GM18502 (cell line): ENCODE data around the gene MMADHC.
A peak's percentile ranks its signal among the peaks of the same experiment; 100 is the strongest.
"Not testable (repeated sequence)": the region's sequence is repeated elsewhere in the genome, so short reads cannot be mapped to it uniquely, and the experiment has no call there.

Source experiments
- ATAC-seq: cut with Tn5 transposase; IDR thresholded peaks from one replicate; pipeline ENCODE4 v1.9.1; 2021; ENCODE audit warnings: mild to moderate bottlenecking; ENCODE audit not compliant: unreplicated experiment, poor library complexity

The MMADHC gene

GRCh38 chr2:149595056-149595963, 7.7 kb upstream of the MMADHC start:
- ATAC-seq: no peak

DNA sequence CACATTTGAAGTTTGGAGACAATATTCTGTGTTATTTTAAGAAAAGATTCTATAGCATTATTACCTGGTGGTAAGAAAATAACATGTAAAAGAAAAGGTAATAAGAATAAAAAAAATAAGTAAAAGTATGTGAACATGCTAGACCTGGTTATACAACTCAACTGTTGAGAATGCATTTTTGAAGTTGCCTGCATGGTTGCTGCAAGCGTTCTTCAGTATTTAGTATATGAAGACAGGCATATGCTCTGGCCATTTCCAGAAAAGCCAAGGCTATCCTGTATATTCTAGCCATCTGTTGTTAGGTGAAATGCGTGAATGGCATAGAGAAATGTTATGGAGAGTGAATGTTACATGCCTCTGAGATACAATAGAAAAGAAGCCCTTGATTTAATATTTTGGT, 6.8 kb upstream of the MMADHC start:
- ATAC-seq: no peak

GRCh38 chr2:149587950-149588487, 444 bp upstream of the MMADHC start:
- ATAC-seq: peak; percentile 32

GRCh38 chr2:149586898-149587219, 716 bp downstream of the MMADHC start:
- no peak for ATAC-seq

DNA sequence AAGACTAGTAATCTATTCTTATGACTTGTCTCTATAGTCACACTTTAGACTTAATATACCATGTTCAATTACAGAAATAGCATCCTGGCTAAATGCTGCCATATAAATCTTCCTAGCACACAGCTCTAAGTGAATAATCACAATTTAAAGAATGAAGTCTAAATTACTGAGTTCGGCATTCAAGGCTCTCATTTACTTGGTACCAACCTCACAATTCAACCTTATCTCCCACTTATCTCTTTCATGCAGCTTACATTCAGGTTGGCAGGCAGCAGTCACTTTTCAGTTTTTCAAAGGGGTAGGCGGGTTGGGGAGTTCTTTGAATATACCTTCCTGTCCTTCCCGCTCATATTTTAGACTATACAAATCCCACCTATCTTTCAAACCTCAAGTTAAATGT, 1.5 kb downstream of the MMADHC start:
- no peak for ATAC-seq

GRCh38 chr2:149585166-149585885, 2.2 kb downstream of the MMADHC start:
- ATAC-seq: no peak

GRCh38 chr2:149579972-149580882, 7.3 kb downstream of the MMADHC start:
- no peak for ATAC-seq

- no peak for ATAC-seq
These were observed 10.3 kb downstream of the MMADHC start for GRCh38 chr2:149577269-149577668.

- ATAC-seq: no peak
These were observed 11.8 kb downstream of the MMADHC start for GRCh38 chr2:149575752-149576151.

DNA sequence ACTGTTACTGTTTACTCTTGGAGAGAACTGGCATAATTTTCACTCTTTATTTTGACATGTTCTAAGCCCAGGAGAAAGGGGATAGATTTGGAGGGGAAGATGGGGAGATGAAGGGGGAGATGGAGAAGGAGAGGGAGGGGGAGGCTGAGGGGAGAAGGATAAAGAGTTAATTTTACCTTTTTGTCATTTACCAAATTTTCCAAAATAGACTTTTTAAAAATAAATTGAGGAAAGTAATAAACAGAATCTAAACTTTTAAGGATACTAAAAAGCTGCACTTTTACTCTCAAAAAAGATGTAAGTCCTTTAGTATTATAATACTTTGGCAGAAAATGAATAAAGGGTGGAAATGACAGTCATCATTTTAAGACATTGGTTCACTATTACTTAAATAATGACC, 12.3 kb downstream of the MMADHC start:
- no peak for ATAC-seq

DNA sequence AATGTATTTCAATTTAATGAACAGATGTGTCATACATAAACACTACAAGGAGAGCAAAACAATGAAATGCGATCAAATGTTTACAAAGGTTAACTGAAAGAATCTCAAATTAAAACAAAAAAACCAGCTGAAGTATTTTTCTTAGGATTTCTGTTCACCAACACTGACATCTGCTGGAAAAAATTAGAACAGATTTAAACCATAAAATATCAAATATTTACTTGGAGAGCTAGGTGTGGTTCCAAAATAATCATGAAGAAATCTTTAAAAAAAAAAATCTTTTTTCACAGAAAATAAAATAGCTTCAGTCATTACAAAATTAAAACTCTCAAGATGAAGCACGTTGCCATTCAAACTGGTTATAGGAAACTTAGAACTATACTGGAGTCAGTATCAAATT, 13.8 kb downstream of the MMADHC start:
- no peak for ATAC-seq

DNA sequence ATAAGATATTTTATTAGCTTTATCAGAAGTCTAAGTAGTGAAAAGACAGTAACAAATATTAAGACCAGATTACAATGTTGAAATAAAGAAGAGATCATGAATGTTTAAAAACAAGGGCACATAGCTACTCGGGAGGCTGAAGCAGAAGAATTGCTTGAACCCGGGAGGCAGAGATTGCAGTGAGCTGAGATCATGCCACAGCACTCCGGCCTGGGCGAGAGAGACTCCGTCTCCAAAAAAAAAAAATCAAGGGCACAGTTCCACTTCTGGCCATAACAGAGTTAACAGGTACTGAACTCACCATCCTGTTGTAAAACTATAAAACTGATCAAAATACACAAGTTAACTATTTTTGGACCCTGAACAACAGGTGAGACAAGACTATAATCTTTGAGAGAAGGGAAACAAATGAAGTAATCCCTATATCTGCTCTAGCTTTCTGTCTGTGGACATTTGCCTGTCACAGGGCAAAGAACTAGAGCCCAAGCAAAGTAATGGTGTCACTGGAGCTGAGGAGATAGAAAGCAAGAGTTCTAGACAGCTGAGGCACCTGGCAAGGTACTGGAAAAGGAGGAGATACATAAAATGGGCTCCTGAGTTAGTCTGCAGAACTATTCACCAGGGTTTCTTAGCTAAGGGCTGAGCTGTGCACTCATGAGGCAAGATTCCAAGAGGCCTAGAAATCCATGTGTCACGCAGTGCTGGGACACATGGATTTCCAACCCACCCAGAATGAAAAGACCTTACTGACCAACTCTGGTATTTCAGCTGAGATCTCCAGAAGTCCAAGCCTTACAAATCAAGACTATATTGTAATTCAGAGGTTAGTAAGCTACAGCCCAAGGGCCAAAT, 15.2 kb downstream of the MMADHC start:
- ATAC-seq: no peak

DNA sequence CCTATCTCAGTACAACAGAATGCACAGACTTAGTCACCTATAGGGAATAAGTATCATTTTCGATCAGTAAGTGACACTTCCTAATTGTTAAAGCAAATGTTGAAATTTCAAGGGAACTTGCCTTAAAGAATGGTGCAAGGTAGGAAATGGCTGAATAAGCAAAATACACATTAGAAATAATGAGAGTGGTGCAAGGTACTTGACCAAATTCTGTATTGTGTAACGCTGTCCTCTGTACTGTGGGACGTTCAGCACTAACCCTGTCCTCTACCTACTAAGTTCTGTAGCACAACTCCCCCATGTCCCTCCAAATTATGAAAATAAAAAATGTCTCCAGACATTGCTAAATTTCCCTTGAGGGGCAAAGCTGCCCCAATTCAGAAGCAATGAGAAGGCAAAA, 19.4 kb downstream of the MMADHC start:
- ATAC-seq: no peak

DNA sequence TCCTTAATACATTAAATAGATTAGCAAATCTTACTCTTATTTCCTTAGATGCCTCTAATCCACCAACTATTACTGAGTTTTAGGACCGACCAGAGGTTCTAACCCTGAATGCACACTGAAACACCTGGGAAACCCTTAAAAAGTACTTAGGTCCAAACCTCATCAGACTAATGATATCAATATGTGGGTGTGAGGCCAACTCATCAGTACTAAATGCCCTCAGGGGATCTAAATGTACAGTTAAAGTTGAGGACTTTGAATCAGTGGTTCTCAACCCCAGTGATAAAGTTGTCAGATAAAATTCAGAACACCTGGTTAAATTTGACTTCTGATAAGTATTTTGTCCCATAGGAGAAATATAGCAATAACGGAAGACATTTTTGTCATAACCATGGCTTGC, 20.9 kb downstream of the MMADHC start:
- no peak for ATAC-seq

- not testable (repeated sequence) for ATAC-seq
These were observed 21.9 kb downstream of the MMADHC start for GRCh38 chr2:149565625-149566024.

DNA sequence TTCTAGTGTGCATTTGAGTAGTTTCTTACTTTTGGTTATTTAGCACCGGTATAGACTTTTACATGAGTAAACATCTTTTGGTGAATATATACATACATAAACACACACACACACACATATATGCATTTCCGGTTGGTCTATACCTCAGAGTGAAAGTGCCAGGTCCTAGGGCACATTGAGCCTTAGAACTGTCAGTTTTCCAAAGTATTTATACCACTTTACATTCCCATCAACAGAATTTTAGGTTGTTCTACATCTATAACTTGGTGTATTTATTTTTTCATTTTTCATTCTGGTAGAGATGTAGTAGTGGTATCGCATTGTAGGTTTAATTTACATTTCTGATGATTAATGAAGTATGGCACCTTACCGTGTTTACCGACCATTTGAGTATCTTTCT, 22.6 kb downstream of the MMADHC start:
- ATAC-seq: no peak

DNA sequence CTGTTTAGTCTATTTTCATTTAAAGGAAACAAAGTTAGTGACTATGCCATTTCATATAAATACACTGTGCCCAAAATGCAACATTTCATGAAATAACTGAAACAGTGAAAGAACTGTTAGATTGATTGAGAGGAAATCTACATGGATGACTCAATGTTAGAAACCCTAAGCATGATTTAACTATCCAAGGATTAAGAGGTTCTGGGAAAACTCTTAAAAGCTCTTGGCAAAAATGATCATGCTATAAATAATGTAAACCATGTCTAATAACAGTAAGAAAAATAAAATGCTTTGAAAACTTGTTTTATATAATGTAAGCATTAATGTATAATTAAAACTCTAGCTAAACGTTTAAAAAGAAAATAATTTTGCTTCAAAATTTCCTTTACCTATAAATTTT, 23.5 kb downstream of the MMADHC start:
- ATAC-seq: no peak

DNA sequence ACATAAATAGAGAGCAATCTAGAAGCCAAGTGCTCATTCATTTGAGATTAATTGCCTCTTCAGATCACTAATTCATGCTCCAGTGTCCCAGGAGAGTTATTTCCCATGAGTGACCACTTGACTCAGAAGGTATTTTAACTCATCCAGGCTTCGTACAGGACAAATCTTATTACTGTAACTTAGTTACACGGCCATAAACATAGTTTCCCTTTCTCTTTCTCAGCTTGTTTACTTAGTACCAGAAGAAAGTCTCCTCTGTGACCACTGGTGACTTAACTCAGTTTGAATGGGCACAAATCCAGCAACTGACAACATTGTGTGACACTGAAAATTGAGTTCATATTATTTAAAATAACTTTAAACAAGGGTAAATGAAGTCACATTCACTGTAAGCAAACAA, 25.3 kb downstream of the MMADHC start:
- ATAC-seq: no peak

GRCh38 chr2:149561309-149561926, 26.2 kb downstream of the MMADHC start:
- ATAC-seq: no peak
